ENCODE results near the gene ZFP91. TPM values are rescaled to one million over a fixed set of nuclear protein-coding genes. Genes with fewer than 3 reads are reported as not detected.

Gene ZFP91
- total and polyA plus RNA-seq, 2 of the 13 experiments (the other 11 are each of a cell fraction or from before 2014, with no cell fraction given): 13.5 to 38.6 TPM

DNA sequence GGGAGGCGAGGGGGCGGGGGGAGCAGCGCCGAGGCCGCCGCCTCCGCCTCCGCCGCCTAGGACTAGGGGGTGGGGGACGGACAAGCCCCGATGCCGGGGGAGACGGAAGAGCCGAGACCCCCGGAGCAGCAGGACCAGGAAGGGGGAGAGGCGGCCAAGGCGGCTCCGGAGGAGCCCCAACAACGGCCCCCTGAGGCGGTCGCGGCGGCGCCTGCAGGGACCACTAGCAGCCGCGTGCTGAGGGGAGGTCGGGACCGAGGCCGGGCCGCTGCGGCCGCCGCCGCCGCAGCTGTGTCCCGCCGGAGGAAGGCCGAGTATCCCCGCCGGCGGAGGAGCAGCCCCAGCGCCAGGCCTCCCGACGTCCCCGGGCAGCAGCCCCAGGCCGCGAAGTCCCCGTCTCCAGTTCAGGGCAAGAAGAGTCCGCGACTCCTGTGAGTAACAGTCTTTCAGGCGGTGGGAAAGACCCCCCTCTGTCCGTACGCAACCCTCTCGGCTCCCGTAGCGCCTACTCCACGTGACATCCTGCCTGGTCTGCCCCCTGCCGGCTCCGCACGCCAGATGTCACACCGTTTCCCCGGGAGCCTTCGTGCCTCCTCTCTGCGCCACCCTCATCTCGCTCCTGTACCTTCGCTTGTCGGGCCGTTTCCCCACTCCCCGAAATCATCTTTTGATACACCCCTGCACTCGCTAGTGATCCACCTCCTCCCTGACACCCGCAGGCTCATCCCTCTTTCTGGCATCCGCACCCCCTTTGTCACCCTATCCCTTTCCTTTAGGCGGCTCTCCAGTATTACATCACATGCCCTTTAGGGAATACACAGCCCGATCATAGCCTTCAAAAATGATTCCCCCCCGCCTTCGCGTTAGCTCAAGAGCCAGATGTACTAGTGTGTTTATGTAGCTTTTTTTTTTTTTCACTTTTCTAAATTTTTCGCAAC, 598 bp downstream of the ZFP91 start (continued):
- TF ChIP-seq, protein P1, sequence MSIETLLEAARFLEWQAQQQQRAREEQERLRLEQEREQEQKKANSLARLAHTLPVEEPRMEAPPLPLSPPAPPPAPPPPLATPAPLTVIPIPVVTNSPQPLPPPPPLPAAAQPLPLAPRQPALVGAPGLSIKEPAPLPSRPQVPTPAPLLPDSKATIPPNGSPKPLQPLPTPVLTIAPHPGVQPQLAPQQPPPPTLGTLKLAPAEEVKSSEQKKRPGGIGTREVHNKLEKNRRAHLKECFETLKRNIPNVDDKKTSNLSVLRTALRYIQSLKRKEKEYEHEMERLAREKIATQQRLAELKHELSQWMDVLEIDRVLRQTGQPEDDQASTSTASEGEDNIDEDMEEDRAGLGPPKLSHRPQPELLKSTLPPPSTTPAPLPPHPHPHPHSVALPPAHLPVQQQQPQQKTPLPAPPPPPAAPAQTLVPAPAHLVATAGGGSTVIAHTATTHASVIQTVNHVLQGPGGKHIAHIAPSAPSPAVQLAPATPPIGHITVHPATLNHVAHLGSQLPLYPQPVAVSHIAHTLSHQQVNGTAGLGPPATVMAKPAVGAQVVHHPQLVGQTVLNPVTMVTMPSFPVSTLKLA (IDR thresholded peaks at IDR 0.05): peak; percentile 76
- TF ChIP-seq, protein P2, sequence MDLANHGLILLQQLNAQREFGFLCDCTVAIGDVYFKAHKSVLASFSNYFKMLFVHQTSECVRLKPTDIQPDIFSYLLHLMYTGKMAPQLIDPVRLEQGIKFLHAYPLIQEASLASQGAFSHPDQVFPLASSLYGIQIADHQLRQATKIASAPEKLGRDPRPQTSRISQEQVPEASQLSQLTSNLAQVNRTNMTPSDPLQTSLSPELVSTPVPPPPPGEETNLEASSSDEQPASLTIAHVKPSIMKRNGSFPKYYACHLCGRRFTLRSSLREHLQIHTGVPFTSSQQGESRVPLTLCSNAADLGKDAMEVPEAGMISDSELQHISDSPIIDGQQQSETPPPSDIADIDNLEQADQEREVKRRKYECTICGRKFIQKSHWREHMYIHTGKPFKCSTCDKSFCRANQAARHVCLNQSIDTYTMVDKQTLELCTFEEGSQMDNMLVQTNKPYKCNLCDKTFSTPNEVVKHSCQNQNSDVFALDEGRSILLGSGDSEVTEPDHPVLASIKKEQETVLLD (CRISPR knock-in tag; IDR thresholded peaks at IDR 0.05; ENCODE audit: low read depth): no peak
- no peak for TF ChIP-seq ELF1 (CRISPR knock-in tag; IDR thresholded peaks at IDR 0.05)
- TF ChIP-seq ZNF17 (CRISPR knock-in tag; IDR thresholded peaks at IDR 0.05): peak; percentile 72; the same call in 1 of the 2 replicates
- TF ChIP-seq HDAC2 (CRISPR knock-in tag; IDR thresholded peaks at IDR 0.05): peak; percentile 68
- TF ChIP-seq ZNF878 (CRISPR knock-in tag; IDR thresholded peaks at IDR 0.05): no peak
- TF ChIP-seq, protein P3, sequence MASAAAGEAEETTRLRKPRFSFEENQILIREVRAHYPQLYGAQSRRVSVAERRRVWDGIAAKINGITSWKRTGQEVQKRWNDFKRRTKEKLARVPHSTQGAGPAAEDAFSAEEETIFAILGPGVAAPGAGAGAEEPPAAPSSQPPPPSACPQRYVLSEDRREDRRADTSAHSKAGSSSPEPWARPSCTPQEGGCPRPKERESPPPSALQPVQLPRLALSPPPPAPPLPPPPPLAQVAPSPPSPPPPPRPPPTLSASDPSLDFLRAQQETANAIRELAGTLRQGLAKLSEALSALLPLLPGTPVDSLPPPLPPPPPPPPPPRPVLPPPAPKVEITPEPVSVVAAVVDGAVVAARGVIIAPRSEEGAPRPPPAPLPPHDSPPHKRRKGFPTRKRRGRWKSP (CRISPR knock-in tag; IDR thresholded peaks at IDR 0.05): peak; percentile 61
- TF ChIP-seq FLYWCH1 (CRISPR knock-in tag; IDR thresholded peaks at IDR 0.05): no peak
- no peak for TF ChIP-seq MATR3 (CRISPR knock-in tag; IDR thresholded peaks at IDR 0.05)
- TF ChIP-seq, protein P4, sequence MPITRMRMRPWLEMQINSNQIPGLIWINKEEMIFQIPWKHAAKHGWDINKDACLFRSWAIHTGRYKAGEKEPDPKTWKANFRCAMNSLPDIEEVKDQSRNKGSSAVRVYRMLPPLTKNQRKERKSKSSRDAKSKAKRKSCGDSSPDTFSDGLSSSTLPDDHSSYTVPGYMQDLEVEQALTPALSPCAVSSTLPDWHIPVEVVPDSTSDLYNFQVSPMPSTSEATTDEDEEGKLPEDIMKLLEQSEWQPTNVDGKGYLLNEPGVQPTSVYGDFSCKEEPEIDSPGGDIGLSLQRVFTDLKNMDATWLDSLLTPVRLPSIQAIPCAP (CRISPR knock-in tag; IDR thresholded peaks at IDR 0.05; ENCODE audit: low read depth): no peak
- TF ChIP-seq, protein P5, sequence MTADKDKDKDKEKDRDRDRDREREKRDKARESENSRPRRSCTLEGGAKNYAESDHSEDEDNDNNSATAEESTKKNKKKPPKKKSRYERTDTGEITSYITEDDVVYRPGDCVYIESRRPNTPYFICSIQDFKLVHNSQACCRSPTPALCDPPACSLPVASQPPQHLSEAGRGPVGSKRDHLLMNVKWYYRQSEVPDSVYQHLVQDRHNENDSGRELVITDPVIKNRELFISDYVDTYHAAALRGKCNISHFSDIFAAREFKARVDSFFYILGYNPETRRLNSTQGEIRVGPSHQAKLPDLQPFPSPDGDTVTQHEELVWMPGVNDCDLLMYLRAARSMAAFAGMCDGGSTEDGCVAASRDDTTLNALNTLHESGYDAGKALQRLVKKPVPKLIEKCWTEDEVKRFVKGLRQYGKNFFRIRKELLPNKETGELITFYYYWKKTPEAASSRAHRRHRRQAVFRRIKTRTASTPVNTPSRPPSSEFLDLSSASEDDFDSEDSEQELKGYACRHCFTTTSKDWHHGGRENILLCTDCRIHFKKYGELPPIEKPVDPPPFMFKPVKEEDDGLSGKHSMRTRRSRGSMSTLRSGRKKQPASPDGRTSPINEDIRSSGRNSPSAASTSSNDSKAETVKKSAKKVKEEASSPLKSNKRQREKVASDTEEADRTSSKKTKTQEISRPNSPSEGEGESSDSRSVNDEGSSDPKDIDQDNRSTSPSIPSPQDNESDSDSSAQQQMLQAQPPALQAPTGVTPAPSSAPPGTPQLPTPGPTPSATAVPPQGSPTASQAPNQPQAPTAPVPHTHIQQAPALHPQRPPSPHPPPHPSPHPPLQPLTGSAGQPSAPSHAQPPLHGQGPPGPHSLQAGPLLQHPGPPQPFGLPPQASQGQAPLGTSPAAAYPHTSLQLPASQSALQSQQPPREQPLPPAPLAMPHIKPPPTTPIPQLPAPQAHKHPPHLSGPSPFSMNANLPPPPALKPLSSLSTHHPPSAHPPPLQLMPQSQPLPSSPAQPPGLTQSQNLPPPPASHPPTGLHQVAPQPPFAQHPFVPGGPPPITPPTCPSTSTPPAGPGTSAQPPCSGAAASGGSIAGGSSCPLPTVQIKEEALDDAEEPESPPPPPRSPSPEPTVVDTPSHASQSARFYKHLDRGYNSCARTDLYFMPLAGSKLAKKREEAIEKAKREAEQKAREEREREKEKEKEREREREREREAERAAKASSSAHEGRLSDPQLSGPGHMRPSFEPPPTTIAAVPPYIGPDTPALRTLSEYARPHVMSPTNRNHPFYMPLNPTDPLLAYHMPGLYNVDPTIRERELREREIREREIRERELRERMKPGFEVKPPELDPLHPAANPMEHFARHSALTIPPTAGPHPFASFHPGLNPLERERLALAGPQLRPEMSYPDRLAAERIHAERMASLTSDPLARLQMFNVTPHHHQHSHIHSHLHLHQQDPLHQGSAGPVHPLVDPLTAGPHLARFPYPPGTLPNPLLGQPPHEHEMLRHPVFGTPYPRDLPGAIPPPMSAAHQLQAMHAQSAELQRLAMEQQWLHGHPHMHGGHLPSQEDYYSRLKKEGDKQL (CRISPR knock-in tag; IDR thresholded peaks at IDR 0.05; ENCODE audit: low read depth): no peak
- no peak for TF ChIP-seq ZNF232 (CRISPR knock-in tag; IDR thresholded peaks at IDR 0.05; ENCODE audit: borderline replicate concordance)
- TF ChIP-seq MZF1 (CRISPR knock-in tag; IDR thresholded peaks at IDR 0.05; ENCODE audit: borderline replicate concordance): no peak; the same call in 1 of the 2 replicates
- TF ChIP-seq PAX8 (CRISPR knock-in tag; IDR thresholded peaks at IDR 0.05; ENCODE audit: borderline replicate concordance): no peak
- 0 out of 4 replicates have a peak, but pooled peaks of 1 of the 2 experiments have one; percentile 22 for TF ChIP-seq EP300 (IDR thresholded peaks at IDR 0.05; ENCODE audit: low read depth in 2 of 2, low read length in 2 of 2)
- TF ChIP-seq EP300 (CRISPR knock-in tag; IDR thresholded peaks at IDR 0.05; ENCODE audit: borderline replicate concordance): no peak
- TF ChIP-seq MED13 (CRISPR knock-in tag; IDR thresholded peaks at IDR 0.05): no peak
- TF ChIP-seq PHF21A (CRISPR knock-in tag; IDR thresholded peaks at IDR 0.05): peak; percentile 52; the same call in 1 of the 2 replicates
